Activated T-helper 2 cell treated with anti-CD3 and anti-CD28 coated beads, Interferon-gamma antibody, Interleukin-2, Interleukin-4, amounts not matched to agents 10 μg/mL and 5 μg/mL and 100 μg/mL, durations not matched to agents 14 hours and 24 hours and 36 hours (primary cell): ENCODE measurements around the gene ZFPM1. TPM values are rescaled to one million over a fixed set of nuclear protein-coding genes. Genes with fewer than 3 reads are reported as not detected.
"Not testable (repeated sequence)": the region's sequence is repeated elsewhere in the genome, so short reads cannot be mapped to it uniquely, and the experiment has no call there.

Experiments used
- DNase-seq: peaks from one replicate; pipeline ENCODE4 v3.0.0; 2021; ENCODE audit warnings: low spot score
- H3K27ac Mint-ChIP-seq: one replicate; pipeline ENCODE4 v1.8.0; 2021; ENCODE audit warnings: mixed read lengths
- H3K27me3 Mint-ChIP-seq: one replicate; pipeline ENCODE4 v1.8.0; 2021; ENCODE audit warnings: low read depth, mixed read lengths
- H3K36me3 Mint-ChIP-seq: one replicate; pipeline ENCODE4 v1.8.0; 2021; ENCODE audit warnings: low read depth, mixed read lengths
- H3K4me1 Mint-ChIP-seq: one replicate; pipeline ENCODE4 v1.8.0; 2021; ENCODE audit warnings: low read depth, mixed read lengths
- H3K4me3 Mint-ChIP-seq: one replicate; pipeline ENCODE4 v1.8.0; 2021; ENCODE audit warnings: low read depth, mild to moderate bottlenecking, moderate library complexity, mixed read lengths
- H3K9me3 Mint-ChIP-seq: one replicate; pipeline ENCODE4 v1.8.0; 2021; ENCODE audit warnings: mixed read lengths
- intact Hi-C: fragments of 100-400 bp; cut with micrococcal nuclease; formaldehyde crosslinking; loops from one replicate; pipeline ENCODE4 v1.15.1; 2023
- total RNA-seq: library from RNA; stranded (reverse); gene quantifications from 2 replicates; pipeline ENCODE4 v1.2.3, GENCODE V29; 2022

The ZFPM1 gene
- 12.9 and 14.5 TPM in 2 replicates for total RNA-seq

DNA sequence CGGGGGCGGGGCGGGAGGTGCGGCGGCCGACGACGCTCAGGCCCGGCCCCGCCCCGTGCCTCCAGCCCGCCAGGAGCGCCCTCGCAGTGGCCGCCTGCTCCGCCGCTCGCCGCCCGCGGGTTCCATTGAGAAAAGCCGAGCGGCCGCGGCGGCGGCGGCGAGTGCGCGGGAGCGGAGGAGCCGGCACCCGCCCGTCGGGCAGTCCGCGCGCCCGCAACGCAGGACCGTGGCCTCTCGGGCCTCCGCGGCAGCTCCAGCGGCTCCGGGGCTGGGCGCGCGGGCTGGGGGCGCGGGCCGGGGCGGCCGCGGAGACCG is at the start of gene ZFPM1:
Gene ZFPM1 (plus strand): TSS at position 64 of the 315 bp plus-strand sequence. CDS start 359 bp downstream, outside the sequence.
- no peaks in the 10 kb centered on the region for H3K9me3 Mint-ChIP-seq
- H3K27me3 Mint-ChIP-seq, result peaks cover 10% of the 10 kb centered on the region
- H3K4me1 Mint-ChIP-seq, result peaks cover 23% of the 10 kb centered on the region
- H3K4me3 Mint-ChIP-seq, result peak within 1 kb of the TSS; percentile 91
- intact Hi-C loops, result loop anchor here (2.0 to 10.0 kb wide), 5 partner anchors 198 to 1066 kb away; partner anchors contain the start of genes BANP, CYBA and PIEZO1
- no peaks in the 10 kb centered on the region for H3K36me3 Mint-ChIP-seq
- H3K27ac Mint-ChIP-seq, result peak within 1 kb of the TSS; percentile 80
- DNase-seq, result no peak

DNA sequence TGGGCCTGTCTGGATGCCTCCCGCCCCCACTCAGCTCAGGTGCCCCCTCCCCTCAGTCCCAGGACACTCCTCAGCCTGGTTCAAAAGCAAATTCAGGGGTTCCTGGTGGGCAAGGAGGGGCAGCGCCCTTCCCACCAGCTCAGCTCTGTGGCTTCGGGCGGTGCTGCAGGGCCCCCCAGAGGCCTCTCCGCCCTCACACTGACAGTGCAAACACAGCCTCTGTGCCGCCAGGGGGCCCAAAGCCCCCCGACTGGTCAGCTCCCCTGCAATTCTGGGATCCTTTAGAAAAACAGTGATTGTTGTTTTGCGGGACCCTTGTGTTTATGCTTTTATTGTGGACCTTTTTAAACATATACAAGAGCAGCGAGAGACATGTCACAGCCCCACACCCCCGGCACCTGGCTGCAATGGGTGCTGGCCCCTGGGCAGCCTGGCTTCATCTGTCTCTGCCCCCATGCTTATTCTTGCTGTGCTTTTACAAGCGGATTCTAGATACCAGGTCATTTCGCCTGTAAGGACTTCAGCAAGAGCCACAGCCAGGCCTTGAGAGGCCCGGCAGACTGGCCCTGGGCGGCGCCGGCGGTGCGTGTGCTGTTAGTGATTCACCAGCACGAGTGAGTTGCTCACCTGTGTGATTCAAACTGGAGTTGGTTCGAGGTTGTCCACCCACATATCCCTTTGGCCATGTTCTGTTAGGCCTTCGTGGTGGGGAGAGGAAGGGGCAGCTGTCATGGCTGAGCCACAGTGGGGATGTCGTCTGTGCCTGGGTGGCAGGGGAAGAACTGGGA is 49.1 kb upstream of the ZFPM1 start:
- Mint-ChIP-seq H3K36me3 (no peaks in the 10 kb centered on the region), H3K4me1 (peaks cover 6% of the 10 kb centered on the region), H3K9me3 (no peaks in the 10 kb centered on the region), H3K27ac (no peak overlapping the region), H3K4me3 (no peak overlapping the region), H3K27me3 (no peaks in the 10 kb centered on the region)
- DNase-seq, result no peak
- intact Hi-C loops, result no loop called here

DNA sequence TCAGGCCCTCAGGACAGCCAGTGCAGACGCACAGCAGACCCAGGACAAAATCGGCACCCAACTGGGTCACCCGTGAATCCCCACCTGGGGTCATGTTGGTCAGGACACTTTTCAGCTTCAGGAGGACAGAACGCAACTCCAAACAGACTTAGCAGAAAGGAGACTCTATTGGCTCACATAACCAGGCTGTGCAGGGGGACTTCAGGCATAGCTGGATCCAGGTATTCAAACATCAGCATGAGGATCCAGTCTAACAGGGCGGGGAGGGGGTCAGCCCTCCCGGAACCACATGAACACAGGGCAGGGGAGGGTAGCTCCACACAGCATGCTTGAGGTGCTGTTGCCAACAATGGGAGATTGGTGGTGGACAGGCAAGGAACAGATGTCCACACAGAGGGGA is 48.3 kb upstream of the ZFPM1 start:
- H3K27me3 Mint-ChIP-seq, result no peaks in the 10 kb centered on the region
- no peaks in the 10 kb centered on the region for H3K36me3 Mint-ChIP-seq
- no peak overlapping the region for H3K27ac Mint-ChIP-seq
- no peak for DNase-seq
- H3K4me1 Mint-ChIP-seq, result peaks cover 6% of the 10 kb centered on the region
- intact Hi-C loops, result no loop called here
- H3K4me3 Mint-ChIP-seq, result no peak overlapping the region
- H3K9me3 Mint-ChIP-seq, result no peaks in the 10 kb centered on the region

DNA sequence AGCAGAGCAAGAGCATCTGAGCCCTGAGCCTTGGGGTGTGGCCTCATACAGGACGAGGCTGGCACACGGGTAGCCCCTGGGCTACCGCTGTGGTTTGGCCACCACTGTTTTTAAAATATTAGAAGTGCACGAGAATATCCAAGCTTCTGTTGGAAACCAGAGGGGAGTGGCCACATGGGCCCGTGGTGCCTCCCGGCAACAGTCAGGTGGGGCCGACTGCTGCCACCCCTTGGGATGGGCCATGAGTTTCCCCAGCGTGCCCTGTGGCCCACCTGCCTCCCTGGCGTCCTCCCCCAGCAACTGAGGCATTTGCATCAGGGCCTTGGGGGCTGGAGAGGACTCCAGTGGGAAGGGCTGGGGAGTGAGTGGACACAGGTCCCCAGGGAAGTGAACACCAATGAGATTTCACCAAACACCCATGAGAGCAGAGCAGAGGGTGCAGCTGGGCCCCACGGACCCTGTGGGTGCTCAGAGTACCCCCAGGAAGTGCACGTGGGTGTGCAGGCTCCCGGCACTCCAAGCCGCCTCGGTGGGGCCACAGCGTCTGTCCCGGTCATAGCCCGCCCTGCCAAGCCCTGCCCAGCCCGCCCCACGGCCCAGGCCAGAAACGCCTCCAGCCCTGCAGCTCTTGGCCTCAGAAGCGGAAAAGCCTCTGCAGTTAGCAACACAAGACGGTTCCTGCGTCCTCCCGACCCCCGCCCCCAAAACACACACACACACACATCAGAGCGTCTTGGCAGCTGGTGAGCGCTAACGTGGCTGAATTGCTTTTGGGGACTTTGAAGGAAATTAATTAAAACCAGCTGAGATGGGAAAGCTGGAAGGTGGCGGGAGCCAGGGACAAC is 47.6 kb upstream of the ZFPM1 start:
- DNase-seq, result no peak
- intact Hi-C loops, result no loop called here
- no peaks in the 10 kb centered on the region for H3K36me3 Mint-ChIP-seq
- no peaks in the 10 kb centered on the region for H3K9me3 Mint-ChIP-seq
- H3K4me3 Mint-ChIP-seq, result no peak overlapping the region
- no peaks in the 10 kb centered on the region for H3K27me3 Mint-ChIP-seq
- H3K27ac Mint-ChIP-seq, result no peak overlapping the region
- peaks cover 6% of the 10 kb centered on the region for H3K4me1 Mint-ChIP-seq

DNA sequence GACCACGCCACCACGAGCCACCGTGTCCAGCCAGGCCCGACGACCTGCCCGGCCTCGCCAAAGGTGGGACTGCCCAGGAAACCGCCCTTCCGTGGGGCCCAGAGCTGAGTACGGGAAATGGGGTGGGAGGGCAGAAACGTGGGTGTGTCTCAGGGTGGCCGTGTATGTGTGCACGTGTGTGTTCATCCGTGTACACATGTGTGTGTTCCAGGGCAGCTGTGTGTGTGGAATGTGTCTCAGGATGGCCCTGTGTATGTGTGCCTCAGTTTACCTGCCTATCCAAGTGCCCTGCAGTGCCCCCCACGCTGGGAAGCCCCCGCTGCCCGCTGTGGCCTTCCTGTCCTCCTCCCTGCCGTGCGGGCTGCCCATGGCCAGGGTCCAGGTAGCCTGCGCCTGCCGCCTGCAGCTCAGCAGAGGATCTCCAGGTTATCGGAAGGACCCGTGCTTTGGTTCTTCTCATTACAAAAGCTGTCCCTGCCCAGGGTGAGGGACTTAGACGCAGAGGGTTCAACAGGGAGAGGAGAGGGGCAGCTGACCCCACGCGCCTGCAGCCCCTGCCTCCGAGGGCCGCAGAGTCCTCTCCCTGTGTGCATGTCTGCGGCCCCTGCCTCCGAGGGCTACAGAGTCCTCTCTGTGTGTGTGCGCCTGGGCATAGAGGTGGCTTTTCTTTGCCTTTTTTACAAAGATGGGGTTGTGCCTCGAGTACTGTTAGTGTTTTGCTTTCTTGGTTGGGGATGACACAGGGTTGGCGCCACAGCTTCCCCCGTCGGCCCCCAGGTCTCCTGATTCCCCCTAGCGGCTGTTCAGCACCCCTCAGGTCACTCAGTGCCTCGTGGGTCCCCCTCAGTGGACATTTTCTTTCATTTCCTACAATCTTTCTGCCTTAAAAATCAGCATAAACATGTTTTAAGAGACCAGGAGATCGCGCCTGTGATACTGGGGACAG is 46.7 kb upstream of the ZFPM1 start:
- Mint-ChIP-seq H3K4me3 (no peak overlapping the region), H3K27ac (no peak overlapping the region), H3K36me3 (no peaks in the 10 kb centered on the region), H3K27me3 (no peaks in the 10 kb centered on the region), H3K9me3 (no peaks in the 10 kb centered on the region), H3K4me1 (peaks cover 6% of the 10 kb centered on the region)
- intact Hi-C loops, result no loop called here
- DNase-seq, result no peak

DNA sequence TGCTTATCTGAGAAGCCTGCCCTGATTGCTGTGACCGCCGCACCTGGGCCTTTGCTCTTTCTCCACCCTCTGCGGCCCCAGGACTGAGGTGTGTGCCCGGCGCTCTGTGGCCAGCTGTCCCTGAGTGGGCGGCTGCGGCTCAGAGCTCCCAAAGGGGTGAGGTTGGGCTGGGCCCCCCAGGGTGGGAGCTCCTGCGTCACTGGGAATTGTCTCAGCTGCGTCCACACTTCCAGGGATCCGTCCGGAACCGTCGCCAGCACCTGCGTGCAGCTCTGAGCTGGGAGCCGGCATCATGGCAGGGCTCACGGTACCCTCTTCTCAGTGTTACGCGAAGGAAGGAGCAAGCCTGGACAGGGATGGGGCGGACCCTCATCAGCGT is 46.0 kb upstream of the ZFPM1 start:
- no peaks in the 10 kb centered on the region for H3K27me3 Mint-ChIP-seq

DNA sequence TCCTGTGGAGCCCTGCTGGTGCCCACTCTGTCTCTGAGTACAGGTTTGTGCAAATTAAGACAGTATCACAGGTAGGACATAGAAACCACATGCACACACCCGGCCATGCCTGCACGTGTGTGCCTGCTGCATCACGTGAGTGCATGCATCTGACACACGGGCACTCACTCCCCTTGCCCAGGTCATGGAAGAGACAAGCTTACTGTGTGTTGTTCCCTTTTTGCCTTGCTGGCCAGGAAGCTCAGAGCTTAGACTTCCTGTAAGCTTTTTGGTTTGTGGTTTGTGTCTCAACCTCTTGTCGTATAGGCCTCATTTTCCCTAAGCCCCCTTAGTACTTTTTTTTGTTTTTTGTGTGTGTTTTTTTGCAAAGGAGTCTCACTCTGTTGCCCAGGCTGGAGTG is 45.3 kb upstream of the ZFPM1 start:
- peaks cover 6% of the 10 kb centered on the region for H3K4me1 Mint-ChIP-seq
- no peaks in the 10 kb centered on the region for H3K9me3 Mint-ChIP-seq
- H3K27me3 Mint-ChIP-seq, result no peaks in the 10 kb centered on the region
- DNase-seq, result no peak
- intact Hi-C loops, result no loop called here
- no peaks in the 10 kb centered on the region for H3K36me3 Mint-ChIP-seq
- no peak overlapping the region for H3K4me3 Mint-ChIP-seq
- H3K27ac Mint-ChIP-seq, result no peak overlapping the region

More for the DNA sequence above, 46.0 kb upstream of the ZFPM1 start:
- H3K27ac Mint-ChIP-seq, result no peak overlapping the region
- no peak for DNase-seq
- no peaks in the 10 kb centered on the region for H3K36me3 Mint-ChIP-seq
- no peaks in the 10 kb centered on the region for H3K9me3 Mint-ChIP-seq
- intact Hi-C loops, result no loop called here
- H3K4me1 Mint-ChIP-seq, result peaks cover 6% of the 10 kb centered on the region
- H3K4me3 Mint-ChIP-seq, result no peak overlapping the region

DNA sequence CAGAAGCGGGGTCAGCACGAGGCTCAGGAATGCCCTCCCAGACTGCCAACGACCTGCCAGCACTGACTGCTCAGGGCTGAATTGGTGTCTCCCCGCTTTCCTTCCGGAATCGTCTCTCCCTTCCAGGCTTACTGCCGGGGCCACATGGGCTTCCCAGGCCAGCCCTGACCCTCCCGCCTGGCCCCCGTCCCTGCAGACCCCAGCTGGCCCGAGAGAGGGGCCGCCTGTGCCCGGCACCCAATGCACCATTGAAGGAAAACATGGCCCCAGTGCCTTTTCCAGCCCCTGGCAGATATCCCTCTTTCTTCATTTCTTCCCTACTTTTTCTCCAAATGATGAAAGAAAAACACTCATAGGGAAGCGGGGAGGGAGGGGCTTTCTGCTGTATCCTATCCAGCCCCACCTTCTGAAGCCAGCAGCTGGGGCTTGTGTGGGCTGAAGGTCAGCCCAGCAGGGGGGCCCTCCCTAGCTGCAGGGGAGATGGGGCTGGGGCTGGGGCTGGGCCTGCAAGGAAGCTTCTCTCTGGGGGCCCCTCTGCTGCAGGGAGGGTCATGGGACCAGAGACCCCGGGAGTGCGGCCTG is 44.4 kb upstream of the ZFPM1 start:
- no peak overlapping the region for H3K27ac Mint-ChIP-seq
- no peak overlapping the region for H3K4me3 Mint-ChIP-seq
- no peaks in the 10 kb centered on the region for H3K36me3 Mint-ChIP-seq
- intact Hi-C loops, result no loop called here
- no peak for DNase-seq
- H3K4me1 Mint-ChIP-seq, result peaks cover 6% of the 10 kb centered on the region
- H3K27me3 Mint-ChIP-seq, result no peaks in the 10 kb centered on the region
- no peaks in the 10 kb centered on the region for H3K9me3 Mint-ChIP-seq

DNA sequence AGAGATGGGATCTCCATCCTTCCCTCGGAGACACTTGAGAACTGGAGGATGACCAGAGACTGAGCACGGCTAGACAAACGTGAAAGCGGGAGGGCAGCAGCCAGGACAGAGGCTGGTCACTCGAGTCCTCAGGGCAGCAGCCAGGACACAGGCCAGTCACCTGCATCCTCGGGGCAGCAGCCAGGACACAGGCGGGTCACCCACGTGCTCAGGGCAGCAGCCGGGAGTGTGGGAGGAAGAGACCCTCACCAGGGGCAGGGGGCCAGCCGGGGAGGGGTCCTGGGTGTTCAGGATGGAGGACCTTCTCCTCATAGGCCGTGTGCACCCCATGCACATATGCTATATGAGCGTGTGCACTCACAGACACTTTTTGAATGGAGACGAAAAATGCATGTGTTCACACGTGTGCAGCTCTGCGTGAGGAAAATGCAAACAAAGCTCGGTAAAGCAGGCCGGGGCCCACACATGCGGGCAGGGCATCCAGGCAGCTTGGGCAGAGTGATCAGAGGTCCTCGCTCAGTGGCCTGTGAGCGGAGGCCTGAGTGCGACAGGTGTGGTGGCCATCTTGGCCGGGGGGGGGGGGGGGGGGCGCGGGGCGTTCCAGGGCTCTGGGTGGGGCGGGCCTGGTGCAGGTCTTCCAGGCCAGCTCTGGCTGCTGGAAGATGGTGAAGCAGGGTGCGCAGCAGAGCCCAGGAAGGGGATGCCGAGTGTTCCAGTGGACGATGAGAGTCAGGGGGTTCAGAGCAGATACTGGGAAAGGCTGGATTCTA is 43.6 kb upstream of the ZFPM1 start:
- no peak for DNase-seq
- Mint-ChIP-seq H3K9me3 (no peaks in the 10 kb centered on the region), H3K4me3 (no peak overlapping the region), H3K4me1 (peaks cover 6% of the 10 kb centered on the region), H3K36me3 (no peaks in the 10 kb centered on the region), H3K27ac (no peak overlapping the region), H3K27me3 (no peaks in the 10 kb centered on the region)
- intact Hi-C loops, result no loop called here

DNA sequence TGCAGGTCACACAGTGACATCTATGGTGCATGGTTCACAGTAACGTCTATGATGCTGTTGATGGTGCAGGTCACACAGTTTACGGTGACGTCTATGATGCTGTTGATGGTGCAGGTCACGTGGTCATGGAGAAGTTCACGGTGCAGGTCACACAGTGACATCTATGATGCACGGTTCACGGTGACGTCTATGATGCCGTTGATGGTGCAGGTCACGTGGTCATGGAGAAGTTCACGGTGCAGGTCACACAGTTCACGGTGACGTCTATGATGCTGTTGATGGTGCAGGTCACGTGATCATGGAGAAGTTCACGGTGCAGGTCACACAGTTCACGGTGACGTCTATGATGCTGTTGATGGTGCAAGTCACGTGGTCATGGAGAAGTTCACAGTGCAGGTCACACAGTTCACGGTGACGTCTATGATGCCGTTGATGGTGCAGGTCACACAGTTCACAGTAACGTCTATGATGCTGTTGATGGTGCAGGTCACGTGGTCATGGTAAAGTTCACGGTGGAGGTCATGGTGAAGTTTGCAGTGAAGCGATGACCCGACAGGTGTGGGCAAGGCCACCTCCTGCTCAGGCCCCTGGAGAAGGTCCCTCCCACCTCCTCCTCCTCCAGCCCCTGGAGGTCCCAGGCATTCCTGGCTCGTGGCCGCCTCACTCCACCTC is 42.6 kb upstream of the ZFPM1 start:
- H3K27me3 Mint-ChIP-seq, H3K9me3 Mint-ChIP-seq, H3K4me1 Mint-ChIP-seq, H3K4me3 Mint-ChIP-seq, H3K36me3 Mint-ChIP-seq, H3K27ac Mint-ChIP-seq, DNase-seq, intact Hi-C loops: not testable (repeated sequence)

DNA sequence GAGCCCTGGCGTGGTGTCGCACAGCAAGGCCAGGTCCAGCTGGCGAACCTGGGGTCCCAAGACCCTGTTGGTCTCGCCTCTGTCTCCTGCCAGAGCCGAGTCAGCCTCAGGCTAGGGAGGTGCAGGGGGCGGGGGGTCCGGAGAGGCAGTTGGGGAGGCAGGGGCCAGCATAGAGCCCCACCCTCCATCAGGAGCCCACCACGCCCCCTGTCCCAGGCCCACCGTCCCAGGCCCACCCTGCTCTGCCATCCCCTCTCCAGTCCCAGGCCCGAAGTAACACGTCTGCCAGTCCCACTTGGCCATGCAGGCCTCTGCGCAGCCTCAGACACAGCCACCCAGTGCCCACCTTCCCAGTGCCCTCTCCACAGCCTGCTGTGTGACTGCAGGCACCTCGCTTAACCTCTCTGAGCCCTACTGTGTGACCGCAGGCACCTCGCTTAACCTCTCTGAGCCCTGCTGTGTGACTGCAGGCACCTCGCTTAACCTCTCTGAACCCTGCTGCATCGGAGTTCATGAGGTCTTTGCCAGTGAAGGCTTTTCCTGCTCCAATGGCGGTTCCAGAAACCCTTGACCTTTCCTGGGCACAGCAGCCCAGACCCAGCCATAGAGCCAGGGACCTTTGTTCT is 41.0 kb upstream of the ZFPM1 start:
- H3K4me1 Mint-ChIP-seq, result peaks cover 6% of the 10 kb centered on the region
- no peak for DNase-seq
- intact Hi-C loops, result no loop called here
- H3K27me3 Mint-ChIP-seq, result no peaks in the 10 kb centered on the region
- no peak overlapping the region for H3K27ac Mint-ChIP-seq
- H3K9me3 Mint-ChIP-seq, result no peaks in the 10 kb centered on the region
- no peak overlapping the region for H3K4me3 Mint-ChIP-seq
- H3K36me3 Mint-ChIP-seq, result no peaks in the 10 kb centered on the region
